Muscle of back (tissue), 11 donors: ENCODE results near the gene HBA1. TPM values are rescaled to one million over a fixed set of nuclear protein-coding genes. Genes with fewer than 3 reads are reported as not detected.
"Not testable (repeated sequence)": the region's sequence is repeated elsewhere in the genome, so short reads cannot be mapped to it uniquely, and the experiment has no call there.

Experiments used
- DNase-seq, 3 donors: peaks; one replicate each; pipeline versions ENCODE4 v3.0.0 to v3.0.0-alpha.2; 2013
- polyA plus RNA-seq, 10 donors: library from polyadenylated mRNA; unstranded; fragments of 120-200 nt; gene quantifications; one replicate each; pipeline ENCODE4 v1.2.1, GENCODE V29; 2013; ENCODE audit not compliant: insufficient read length in 10 of 10

Gene HBA1
- polyA plus RNA-seq, 10 donors, result 989 to 14,859 (median 2,589) TPM

- not testable (repeated sequence) for DNase-seq
Observed at GRCh38 chr16:172374-172941, 4.0 kb upstream of the HBA1 start, which contains the start of gene HBA2. HBA2 (plus strand) TSS chr16:172876; CDS start chr16:172913, 37 bp downstream.

GRCh38 chr16:173211-173854 lies 3.1 kb upstream of the HBA1 start:
- DNase-seq, result not testable (repeated sequence)

- DNase-seq, result peak in 1 of 3 donors; percentile 56
Observed at GRCh38 chr16:173928-174769, 2.3 kb upstream of the HBA1 start.

- no peak for DNase-seq
Observed at GRCh38 chr16:175011-175949, 1.2 kb upstream of the HBA1 start.

- DNase-seq, result not testable (repeated sequence)
Observed at GRCh38 chr16:176006-176405, 474 bp upstream of the HBA1 start.

- DNase-seq, result peak in 1 of 3 donors; percentile 77
Observed at GRCh38 chr16:177394-177822, 928 bp downstream of the HBA1 start.

- no peak for DNase-seq
Observed at GRCh38 chr16:177981-178667, 1.6 kb downstream of the HBA1 start.

- no peak for DNase-seq
Observed at GRCh38 chr16:178668-179015, 2.2 kb downstream of the HBA1 start.

GRCh38 chr16:179211-180092 lies 3.0 kb downstream of the HBA1 start:
- DNase-seq, result no peak

- peak in 1 of 3 donors; percentile 58 for DNase-seq
Observed at GRCh38 chr16:180101-180675, 3.7 kb downstream of the HBA1 start, which contains the start of gene HBQ1. HBQ1 (plus strand) TSS chr16:180459; CDS start chr16:180487, 28 bp downstream.

GRCh38 chr16:180681-181564 lies 4.4 kb downstream of the HBA1 start:
- peak; percentile 31 to 84 (median 72) for DNase-seq

GRCh38 chr16:181565-182021 lies 5.1 kb downstream of the HBA1 start:
- DNase-seq, result no peak

GRCh38 chr16:183005-183404 lies 6.5 kb downstream of the HBA1 start:
- DNase-seq, result no peak

GRCh38 chr16:185213-185612 lies 8.7 kb downstream of the HBA1 start:
- DNase-seq, result no peak

- DNase-seq, result no peak
Observed at GRCh38 chr16:185691-186090, 9.2 kb downstream of the HBA1 start.

- DNase-seq, result no peak
Observed at GRCh38 chr16:187330-187729, 10.8 kb downstream of the HBA1 start.

GRCh38 chr16:188674-189073 lies 12.2 kb downstream of the HBA1 start:
- no peak for DNase-seq

- DNase-seq, result no peak
Observed at GRCh38 chr16:189604-190186, 13.2 kb downstream of the HBA1 start.
